GM12878 (cell line): ENCODE measurements around the gene MYOCOS. TPM values are rescaled to one million over a fixed set of nuclear protein-coding genes. Genes with fewer than 3 reads are reported as not detected.

ENCODE experiments used
- ATAC-seq: fragments of 200-7000 bp; cut with Tn5 transposase; 3 replicates; pipeline ENCODE4 v1.9.1; 2020; ENCODE audit warnings: mild to moderate bottlenecking, moderate library complexity
- BruUV-seq: library from RNA; stranded (reverse); fragments of 400-500 nt; replicated peaks from 2 replicates; lab custom pipeline; 2021; lab: Mats Ljungman, UMichigan
- CTCF ChIA-PET: fragments of 300-600 bp; sonication (Branson Sonifier 250); formaldehyde crosslinking; extraction: SDS; loops from one replicate; lab custom pipeline; 2021; ENCODE audit warnings: inconsistent platforms; lab: Yijun Ruan, JAX
- POLR2A ChIA-PET: fragments of 350-600 bp; formaldehyde crosslinking; extraction: SDS; loops from one replicate; lab custom pipeline; 2021; ENCODE audit warnings: inconsistent platforms; lab: Charles Lee
- RAD21 ChIA-PET: fragments of 300-600 bp; sonication (Branson Sonifier 250); formaldehyde crosslinking; loops from one replicate; lab custom pipeline; 2023; ENCODE audit warnings: antibody characterized with exemption; ENCODE audit not compliant: unreplicated experiment; lab: Charles Lee
- SMC1A ChIA-PET: fragments of 300-600 bp; sonication (Branson Sonifier 250); formaldehyde crosslinking; loops from one replicate; lab custom pipeline; 2023; ENCODE audit not compliant: unreplicated experiment, uncharacterized antibody; lab: Charles Lee
- DNase-seq: peaks from one replicate; pipeline ENCODE4 v3.0.0-alpha.2; 2011; ENCODE audit warnings: low read depth, low spot score
- FAIRE-seq: peaks from 3 replicates; lab custom pipeline; 2011; peaks lifted over from hg19 to GRCh38; lab: Jason Lieb, UNC
- H2AFZ ChIP-seq: 2 replicates; pipeline ENCODE4 v1.6.0; 2011; ENCODE audit warnings: low read depth, low read length, control low read depth; ENCODE audit not compliant: control insufficient read depth
- H3K27ac ChIP-seq: 2 replicates; pipeline ENCODE4 v1.5.1; 2011; ENCODE audit warnings: control low read depth; ENCODE audit not compliant: control insufficient read depth, insufficient read depth
- H3K27me3 ChIP-seq, 2 experiments: replicated peaks in 1 of 2; 2 replicates each; pipeline versions ENCODE4 v1.6.0 to v1.6.1; 2011; ENCODE audit warnings: low read length in 1 of 2; ENCODE audit not compliant: control insufficient read depth in 2 of 2, insufficient read depth in 2 of 2
- H3K36me3 ChIP-seq, 2 experiments: 2 replicates each; pipeline ENCODE4 v1.5.1; 2011; ENCODE audit warnings: low read length in 1 of 2; ENCODE audit not compliant: control insufficient read depth in 2 of 2, insufficient read depth in 2 of 2
- H3K4me1 ChIP-seq: 2 replicates; pipeline ENCODE4 v1.6.1; 2011; ENCODE audit warnings: mild to moderate bottlenecking, low read length, moderate library complexity, mixed read lengths; ENCODE audit not compliant: control insufficient read depth, insufficient read depth
- H3K4me2 ChIP-seq: 2 replicates; pipeline ENCODE4 v1.6.0; 2011; ENCODE audit warnings: control low read depth; ENCODE audit not compliant: control insufficient read depth, insufficient read depth
- H3K4me3 ChIP-seq: fragments of 200-600 bp; sonication (generic); 2 replicates; pipeline ENCODE4 v1.5.1; 2016
- H3K79me2 ChIP-seq: 2 replicates; pipeline ENCODE4 v1.6.0; 2011; ENCODE audit warnings: low read length; ENCODE audit not compliant: control insufficient read depth, insufficient read depth
- H3K9ac ChIP-seq: 2 replicates; pipeline ENCODE4 v1.8.0; 2011; ENCODE audit warnings: low read length, control low read depth, mixed read lengths; ENCODE audit not compliant: control insufficient read depth, insufficient read depth
- H3K9me3 ChIP-seq: replicated peaks from 3 replicates; pipeline ENCODE4 v1.5.1; 2011; ENCODE audit warnings: mild to moderate bottlenecking, low read length; ENCODE audit not compliant: control insufficient read depth, insufficient read depth
- H4K20me1 ChIP-seq: 2 replicates; pipeline ENCODE4 v1.6.0; 2011; ENCODE audit not compliant: control insufficient read depth, insufficient read depth
- EED ChIP-seq: sonication (generic); IDR thresholded peaks from 2 replicates; pipeline ENCODE4 v1.6.1; 2016; ENCODE audit warnings: antibody characterized with exemption, low read depth
- ELK1 ChIP-seq: IDR thresholded peaks from 2 replicates; pipeline ENCODE4 v1.6.1; 2012; ENCODE audit warnings: low read depth, low read length, improper control_type of control experiment
- MTA2 ChIP-seq: fragments of 450-650 bp; IDR thresholded peaks from 2 replicates; pipeline ENCODE4 v1.6.1; 2016; ENCODE audit warnings: low read depth, mild to moderate bottlenecking, moderate library complexity
- SREBF2 ChIP-seq: IDR thresholded peaks from 2 replicates; pipeline ENCODE4 v1.6.1; 2012; ENCODE audit warnings: mild to moderate bottlenecking, low read length
- ZNF687 ChIP-seq: fragments of 450-650 bp; IDR thresholded peaks from 2 replicates; pipeline ENCODE4 v1.6.1; 2017; ENCODE audit warnings: mild to moderate bottlenecking, moderate library complexity
- WGBS: methylation state at CpG from one replicate; pipeline ENCODE4 v1.1.6; 2016; ENCODE audit warnings: low lambda C conversion rate; ENCODE audit not compliant: insufficient replicate concordance, insufficient coverage; ENCODE audit errors: missing lambda C conversion rate; 5-methylcytosine and 5-hydroxymethylcytosine counted together
- in situ Hi-C: fragments of 300-500 bp; cut with MboI; formaldehyde crosslinking; loops from 9 replicates; pipeline ENCODE4 v1.14.3; 2018; ENCODE audit warnings: mixed read lengths
- intact Hi-C: fragments of 100-400 bp; cut with micrococcal nuclease; formaldehyde crosslinking; loops from one replicate; pipeline ENCODE4 v1.14.2; 2022; ENCODE audit not compliant: unreplicated experiment
- polyA plus RNA-seq, 11 experiments: library from polyadenylated mRNA; depleted of rRNA in 4 of 11; unstranded in 6 of 11; stranded (reverse) in 5 of 11; fragments of >200 nt; fragmentation: Nextera tagmentation in 4 of 11; fragmentation: Illumina TruSeq in 1 of 11; extraction: Ambion mirVana in 4 of 11; extraction: Trizol in 1 of 11; gene quantifications; 1 replicate in 1 of 11; 2 replicates in 10 of 11; pipeline versions ENCODE4 v1.2.1 to v1.2.3, GENCODE V29; 2011 to 2016; ENCODE audit warnings: inconsistent platforms in 2 of 11, missing spikeins in 2 of 11, low read depth in 1 of 11
- total RNA-seq, 4 experiments: library from RNA; depleted of rRNA in 3 of 4; stranded (reverse); fragments of >200 nt in 3 of 4; fragmentation: Illumina TruSeq in 1 of 4; extraction: Trizol in 1 of 4; gene quantifications; 2 replicates each; pipeline versions ENCODE4 v1.2.1 to v1.2.3, GENCODE V29; 2013 to 2021

The MYOCOS gene
- total and polyA plus RNA-seq, 10 of the 15 experiments (the other 5 are each of a cell fraction or from before 2014, with no cell fraction given) = 0.12 to 0.24 (median 0.16) TPM; not detected in 4

DNA sequence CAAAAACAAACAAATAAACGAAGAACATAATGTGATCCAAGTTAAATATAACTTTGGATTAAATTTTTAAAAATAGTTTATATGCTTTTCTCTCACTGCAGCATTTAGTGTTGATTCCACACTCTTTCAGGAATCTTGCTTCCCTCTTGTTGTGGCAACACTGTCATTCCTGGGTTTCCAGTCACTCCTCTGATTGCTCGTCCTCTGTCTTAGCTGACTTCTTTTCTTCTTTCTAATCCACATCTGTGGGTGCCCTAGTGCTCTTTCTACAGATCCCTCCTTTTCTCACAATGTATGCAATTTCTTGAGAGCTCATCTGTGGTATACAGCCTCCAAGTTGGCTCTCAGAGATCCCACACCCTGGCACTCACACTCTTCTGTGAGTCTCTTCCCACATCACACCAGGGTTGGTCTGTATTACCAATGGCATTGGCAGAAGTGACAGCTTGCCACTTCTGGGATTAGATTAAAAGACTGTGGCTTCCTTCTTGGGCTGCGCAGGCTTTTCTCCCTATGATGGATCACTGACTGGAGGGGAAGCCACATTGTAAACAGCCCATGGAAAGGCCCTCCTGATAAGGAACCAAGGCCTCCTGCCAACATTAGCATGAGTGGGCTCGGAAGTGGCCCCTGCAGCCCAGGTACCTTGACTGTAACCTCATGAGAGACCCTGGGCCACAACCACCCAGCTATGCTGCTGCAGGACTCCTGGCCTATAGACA lies 42.0 kb downstream of the MYOCOS start:
- no peaks in the 10 kb centered on the region for H3K79me2 ChIP-seq
- no peaks in the 10 kb centered on the region for H3K9me3 ChIP-seq
- CTCF ChIA-PET = interaction anchor here (1.1 kb wide), 1 partner anchor 9 kb away, joined by 5 read pairs; no protein-coding TSS in a partner anchor
- H3K27me3 ChIP-seq = no peaks in the 10 kb centered on the region; a peak in 1 of 4 replicates
- in situ Hi-C loops (no loop called here), intact Hi-C loops (no loop called here)
- no peak overlapping the region for H3K9ac ChIP-seq
- ATAC-seq (no peak), FAIRE-seq (no peak)
- H2AFZ ChIP-seq = no peak overlapping the region
- SMC1A ChIA-PET = no interaction called here
- no peak overlapping the region for H3K4me2 ChIP-seq
- H3K4me1 ChIP-seq = no peaks in the 10 kb centered on the region
- no peaks in the 10 kb centered on the region for H3K36me3 ChIP-seq
- no TSS peak for BruUV-seq
- TF ChIP-seq ELK1 (no peak), SREBF2 (no peak), MTA2 (no peak), ZNF687 (no peak), EED (no peak)
- TF ChIP-seq, all 136 proteins: peak for 0
- no peak overlapping the region for H3K4me3 ChIP-seq
- RAD21 ChIA-PET = no interaction called here
- no peaks in the 10 kb centered on the region for H4K20me1 ChIP-seq
- no peak for DNase-seq
- POLR2A ChIA-PET = no interaction called here
- no peak overlapping the region for H3K27ac ChIP-seq
- WGBS = 30% methylated on average over 4 of the region's 4 CpGs
